IPS-15b (cell line): ENCODE measurements around the gene PAPOLG.

Experiments used
- H3K27me3 ChIP-seq: one replicate; pipeline ENCODE4 v1.6.1; 2013; ENCODE audit warnings: low read length; ENCODE audit not compliant: control insufficient read depth, insufficient read depth
- H3K36me3 ChIP-seq: one replicate; pipeline ENCODE4 v1.6.1; 2013; ENCODE audit warnings: low read length; ENCODE audit not compliant: control insufficient read depth, insufficient read depth
- H3K4me1 ChIP-seq: one replicate; pipeline ENCODE4 v1.6.1; 2013; ENCODE audit warnings: mild to moderate bottlenecking, low read length; ENCODE audit not compliant: control insufficient read depth, insufficient read depth
- H3K4me3 ChIP-seq: one replicate; pipeline ENCODE4 v1.5.1; 2013; ENCODE audit warnings: low read depth, low read length
- H3K9ac ChIP-seq: one replicate; pipeline ENCODE4 v1.6.1; 2013; ENCODE audit warnings: low read depth, mild to moderate bottlenecking, low read length
- H3K9me3 ChIP-seq: one replicate; pipeline ENCODE4 v1.6.1; 2013; ENCODE audit warnings: mild to moderate bottlenecking, low read length; ENCODE audit not compliant: control insufficient read depth, insufficient read depth

The PAPOLG gene

DNA sequence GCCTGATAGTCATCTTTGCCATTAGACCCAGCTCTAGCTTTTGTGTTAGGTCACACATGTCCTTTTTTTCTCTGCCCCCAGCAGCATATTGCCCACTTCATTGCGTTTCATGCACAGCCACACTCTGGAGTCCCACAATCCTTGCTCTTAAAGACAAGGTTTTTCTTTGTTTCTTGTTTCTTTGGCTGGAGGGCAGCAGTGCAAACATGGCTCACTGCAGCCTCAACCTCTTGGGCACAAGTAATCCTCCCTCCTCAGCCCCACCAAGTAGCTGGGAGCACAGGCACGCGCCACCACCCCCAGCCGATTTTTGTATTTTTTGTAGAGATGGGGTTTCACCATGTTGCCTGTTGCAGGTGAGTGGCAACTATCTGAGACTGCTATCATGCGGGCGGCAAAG lies 16.9 kb upstream of the PAPOLG start:
- peaks cover 20% of the 10 kb centered on the region for H3K27me3 ChIP-seq
- H3K4me1 ChIP-seq: peaks cover 5% of the 10 kb centered on the region
- H3K4me3 ChIP-seq: no peak overlapping the region
- H3K9ac ChIP-seq: no peak overlapping the region
- no peaks in the 10 kb centered on the region for H3K9me3 ChIP-seq
- H3K36me3 ChIP-seq: no peaks in the 10 kb centered on the region

DNA sequence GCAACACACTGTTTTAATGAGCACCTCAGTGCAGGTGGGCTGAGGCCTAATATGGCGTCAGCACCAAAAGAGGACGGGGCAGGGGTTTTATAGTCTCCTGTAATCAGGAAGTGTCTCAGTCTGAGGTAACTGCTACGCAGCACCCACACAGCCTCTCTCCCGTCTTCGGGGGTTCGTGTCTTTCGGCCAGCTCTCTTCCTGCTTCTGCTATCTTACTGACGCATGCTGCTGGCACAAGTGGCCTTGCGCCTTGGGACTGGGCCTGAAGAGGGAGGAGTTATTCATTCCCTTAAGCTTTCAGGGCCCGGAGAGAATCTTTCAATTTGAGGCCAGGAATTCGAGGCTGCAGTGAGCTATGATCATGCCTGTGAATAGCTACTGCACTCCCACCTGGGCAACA lies 14.5 kb upstream of the PAPOLG start:
- peaks cover 25% of the 10 kb centered on the region for H3K27me3 ChIP-seq
- H3K4me1 ChIP-seq: peaks cover 5% of the 10 kb centered on the region
- no peak overlapping the region for H3K9ac ChIP-seq

DNA sequence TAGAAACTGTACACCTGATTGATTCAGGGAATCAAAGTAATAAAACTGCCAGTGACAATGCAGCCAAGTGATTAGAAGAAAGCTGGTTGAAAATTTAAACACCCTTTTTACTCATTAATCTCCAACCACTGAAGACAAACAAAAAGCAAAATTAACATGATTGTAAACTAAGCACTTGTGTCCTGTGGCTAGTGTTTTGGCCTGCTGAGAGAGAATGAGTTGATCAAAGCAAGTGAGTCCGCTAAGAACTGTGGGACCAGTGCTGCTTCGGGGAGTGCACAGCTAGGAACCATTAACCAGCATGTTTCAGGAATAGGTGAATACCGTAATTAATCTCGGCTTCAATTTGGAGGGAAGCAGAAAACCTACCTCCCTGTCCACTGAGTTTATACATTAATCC lies 13.6 kb upstream of the PAPOLG start:
- no peaks in the 10 kb centered on the region for H3K36me3 ChIP-seq
- peaks cover 25% of the 10 kb centered on the region for H3K27me3 ChIP-seq

More for the DNA sequence above, 14.5 kb upstream of the PAPOLG start:
- H3K9me3 ChIP-seq: no peaks in the 10 kb centered on the region
- H3K4me3 ChIP-seq: no peak overlapping the region
- no peaks in the 10 kb centered on the region for H3K36me3 ChIP-seq

DNA sequence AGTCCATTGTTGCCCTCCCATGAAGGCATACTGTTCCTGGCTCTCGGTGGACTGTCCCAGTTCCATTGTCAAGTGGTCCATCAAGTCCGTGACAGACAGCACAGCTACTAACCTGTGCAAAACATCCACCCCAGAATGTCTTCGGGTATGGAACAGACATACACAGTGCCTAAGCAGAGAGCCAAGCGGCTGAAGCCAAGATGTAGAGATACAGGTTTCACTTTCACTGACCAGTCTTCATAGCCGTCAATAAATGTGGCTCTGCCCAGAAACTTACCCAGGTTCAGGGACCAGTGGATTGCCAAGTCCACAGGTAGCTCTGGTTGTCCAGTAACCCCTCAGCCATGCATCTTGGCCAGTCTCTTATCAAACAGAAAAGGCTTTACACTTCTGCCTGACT lies 10.7 kb upstream of the PAPOLG start:
- H3K4me3 ChIP-seq: no peak overlapping the region
- H3K9me3 ChIP-seq: no peaks in the 10 kb centered on the region
- peaks cover 3% of the 10 kb centered on the region for H3K4me1 ChIP-seq
- H3K36me3 ChIP-seq: no peaks in the 10 kb centered on the region
- H3K9ac ChIP-seq: no peak overlapping the region
- peaks cover 22% of the 10 kb centered on the region for H3K27me3 ChIP-seq

More for the DNA sequence above, 13.6 kb upstream of the PAPOLG start:
- peaks cover 5% of the 10 kb centered on the region for H3K4me1 ChIP-seq
- H3K4me3 ChIP-seq: no peak overlapping the region
- H3K9ac ChIP-seq: no peak overlapping the region
- H3K9me3 ChIP-seq: no peaks in the 10 kb centered on the region

DNA sequence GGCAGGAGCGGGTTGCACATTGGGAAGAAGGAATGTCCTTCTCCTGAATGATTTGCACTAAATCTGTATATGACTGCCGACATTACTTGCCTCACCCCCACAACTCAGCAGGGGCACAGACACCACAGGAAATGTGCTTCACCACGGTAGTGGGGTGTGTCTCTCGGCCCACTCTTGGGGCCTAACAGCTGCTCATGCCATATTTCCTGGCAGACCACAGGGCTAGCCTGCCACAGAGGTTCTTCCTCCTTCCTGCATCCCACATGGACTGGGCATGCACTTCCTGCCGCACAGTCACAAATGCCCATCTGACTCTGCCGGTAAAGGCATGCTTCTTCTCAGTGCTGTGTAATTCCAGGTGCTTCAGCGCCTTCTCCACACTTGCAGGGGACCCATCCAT lies 10.3 kb upstream of the PAPOLG start:
- no peaks in the 10 kb centered on the region for H3K36me3 ChIP-seq
- H3K9me3 ChIP-seq: no peaks in the 10 kb centered on the region
- no peaks in the 10 kb centered on the region for H3K4me1 ChIP-seq
- peaks cover 22% of the 10 kb centered on the region for H3K27me3 ChIP-seq
- no peak overlapping the region for H3K4me3 ChIP-seq
- no peak overlapping the region for H3K9ac ChIP-seq

DNA sequence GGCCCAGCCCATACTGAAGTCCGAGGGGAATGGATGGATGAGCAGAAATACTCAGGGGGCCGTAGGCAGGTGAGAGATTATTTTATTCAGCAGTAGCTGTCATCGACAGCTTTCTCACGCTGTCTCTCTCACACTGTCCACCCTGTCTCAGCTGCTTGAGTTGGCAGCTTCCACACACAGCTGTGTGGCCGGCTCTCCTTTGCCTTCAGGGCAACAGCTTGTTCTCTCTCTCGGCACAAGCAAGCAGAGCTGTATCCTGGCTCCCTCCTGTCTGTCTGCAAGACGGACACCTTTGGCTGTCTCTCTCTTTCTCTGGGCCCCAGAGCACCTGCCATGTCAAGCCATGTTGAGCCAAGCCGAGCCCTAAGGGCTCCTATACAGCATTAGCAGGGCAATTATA lies 9.8 kb upstream of the PAPOLG start:
- Histone ChIP-seq H3K27me3 (peaks cover 22% of the 10 kb centered on the region), H3K4me1 (no peaks in the 10 kb centered on the region), H3K36me3 (no peaks in the 10 kb centered on the region), H3K9me3 (no peaks in the 10 kb centered on the region), H3K4me3 (no peak overlapping the region), H3K9ac (no peak overlapping the region)

DNA sequence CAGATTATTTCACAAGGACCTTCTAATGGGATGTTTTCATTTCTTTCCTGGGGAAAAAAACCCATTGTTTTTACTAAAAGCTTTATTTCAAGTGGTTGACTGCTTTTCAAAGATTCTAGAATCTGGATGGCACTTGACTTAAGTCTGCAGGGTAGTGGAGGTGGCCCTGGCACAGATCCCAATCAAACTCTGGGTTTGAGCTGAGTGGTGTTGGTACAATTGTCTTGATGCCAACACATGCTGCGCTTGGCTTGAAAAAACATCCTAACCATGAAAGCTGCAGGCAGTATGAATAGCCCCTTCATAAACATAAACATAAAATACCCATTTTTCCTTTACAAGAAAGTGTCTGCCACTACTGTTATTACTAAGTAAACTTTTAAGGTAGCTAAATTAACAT lies 3.6 kb downstream of the PAPOLG start:
- H3K36me3 ChIP-seq: no peaks in the 10 kb centered on the region
- no peaks in the 10 kb centered on the region for H3K9me3 ChIP-seq
- H3K9ac ChIP-seq: no peak overlapping the region
- no peaks in the 10 kb centered on the region for H3K27me3 ChIP-seq
- peaks cover 7% of the 10 kb centered on the region for H3K4me1 ChIP-seq
- no peak overlapping the region for H3K4me3 ChIP-seq

DNA sequence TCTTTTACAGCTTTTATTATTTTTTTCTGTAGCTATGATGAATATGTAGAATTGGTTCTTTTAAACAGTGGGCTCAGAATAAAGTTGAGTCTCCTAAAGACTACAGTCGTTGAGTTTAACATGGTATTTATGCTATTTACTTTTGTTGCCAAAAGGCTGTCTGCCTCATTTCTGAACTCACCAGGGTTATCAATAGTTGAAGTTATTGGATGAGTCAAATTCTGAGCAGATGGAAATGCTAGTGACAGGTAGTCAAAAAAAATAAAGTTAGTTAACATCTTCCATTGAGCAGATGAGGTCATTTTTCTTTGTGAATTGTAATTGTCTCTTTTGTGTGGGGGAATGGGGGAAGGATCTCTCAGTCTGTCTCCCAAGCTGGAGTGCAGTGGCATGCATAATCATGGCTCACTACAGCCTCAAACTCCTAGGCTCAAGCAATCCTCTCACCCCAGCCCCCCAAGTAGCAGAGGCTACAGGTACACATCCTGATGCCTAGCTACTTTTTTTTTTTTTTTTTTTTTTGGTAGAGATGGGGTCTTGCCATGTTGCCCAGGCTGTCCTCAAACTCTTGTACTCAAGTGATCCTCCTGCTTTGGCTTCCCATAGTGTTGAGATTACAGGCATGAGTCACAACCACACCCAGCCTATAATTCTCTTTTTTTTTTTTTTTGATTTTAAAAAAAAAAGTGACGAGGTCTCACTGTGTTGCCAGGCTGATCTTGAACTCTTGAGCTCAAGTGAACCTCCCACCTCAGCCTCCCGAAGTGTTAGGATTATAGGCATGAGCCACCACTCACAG lies 8.9 kb downstream of the PAPOLG start:
- Histone ChIP-seq H3K4me3 (no peak overlapping the region), H3K9ac (no peak overlapping the region), H3K27me3 (no peaks in the 10 kb centered on the region), H3K4me1 (no peaks in the 10 kb centered on the region), H3K9me3 (no peaks in the 10 kb centered on the region), H3K36me3 (peaks cover 4% of the 10 kb centered on the region)

DNA sequence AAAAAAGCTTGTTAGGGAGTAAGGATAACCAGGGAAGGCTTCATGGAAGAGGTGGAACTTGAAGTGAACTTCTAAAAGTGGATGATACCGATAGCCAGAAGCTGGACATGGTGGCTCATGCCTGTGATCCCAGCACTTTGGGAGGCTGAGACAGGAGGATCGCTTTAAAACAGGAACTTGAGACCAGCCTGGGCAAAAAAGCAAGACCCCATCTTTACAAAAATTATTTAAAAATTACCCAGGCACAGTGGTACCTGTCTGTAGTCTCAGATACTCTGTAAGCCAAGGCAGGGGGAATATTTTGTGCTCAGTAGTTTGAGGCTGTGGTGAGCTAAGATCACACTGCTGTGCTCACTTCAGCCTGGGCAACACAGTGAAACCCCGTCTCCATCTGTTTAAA lies 10.2 kb downstream of the PAPOLG start:
- Histone ChIP-seq H3K9me3 (no peaks in the 10 kb centered on the region), H3K9ac (no peak overlapping the region), H3K27me3 (no peaks in the 10 kb centered on the region), H3K4me3 (no peak overlapping the region), H3K36me3 (peaks cover 4% of the 10 kb centered on the region), H3K4me1 (no peaks in the 10 kb centered on the region)

DNA sequence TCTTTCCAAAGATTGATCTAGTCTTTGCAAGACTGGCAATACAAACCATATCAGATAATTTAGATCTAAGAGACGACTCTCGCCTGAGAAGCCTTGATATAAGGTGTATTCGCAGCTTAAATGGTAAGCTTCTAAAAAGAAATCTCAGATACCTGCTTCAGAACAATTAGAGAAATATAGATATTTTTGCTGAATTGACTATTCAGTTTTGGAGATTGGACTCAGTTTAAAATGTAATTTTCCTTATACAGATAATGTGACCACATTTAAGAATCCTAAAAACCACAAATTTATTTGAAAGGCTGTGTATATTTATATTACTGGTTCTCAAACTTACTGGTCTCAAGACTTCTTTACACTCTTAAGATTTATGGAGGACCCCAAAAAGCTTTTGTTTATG lies 15.4 kb downstream of the PAPOLG start:
- H3K9me3 ChIP-seq: no peaks in the 10 kb centered on the region
- no peak overlapping the region for H3K9ac ChIP-seq
- H3K4me3 ChIP-seq: no peak overlapping the region
- no peaks in the 10 kb centered on the region for H3K4me1 ChIP-seq
- H3K27me3 ChIP-seq: no peaks in the 10 kb centered on the region
- H3K36me3 ChIP-seq: peaks cover 4% of the 10 kb centered on the region

DNA sequence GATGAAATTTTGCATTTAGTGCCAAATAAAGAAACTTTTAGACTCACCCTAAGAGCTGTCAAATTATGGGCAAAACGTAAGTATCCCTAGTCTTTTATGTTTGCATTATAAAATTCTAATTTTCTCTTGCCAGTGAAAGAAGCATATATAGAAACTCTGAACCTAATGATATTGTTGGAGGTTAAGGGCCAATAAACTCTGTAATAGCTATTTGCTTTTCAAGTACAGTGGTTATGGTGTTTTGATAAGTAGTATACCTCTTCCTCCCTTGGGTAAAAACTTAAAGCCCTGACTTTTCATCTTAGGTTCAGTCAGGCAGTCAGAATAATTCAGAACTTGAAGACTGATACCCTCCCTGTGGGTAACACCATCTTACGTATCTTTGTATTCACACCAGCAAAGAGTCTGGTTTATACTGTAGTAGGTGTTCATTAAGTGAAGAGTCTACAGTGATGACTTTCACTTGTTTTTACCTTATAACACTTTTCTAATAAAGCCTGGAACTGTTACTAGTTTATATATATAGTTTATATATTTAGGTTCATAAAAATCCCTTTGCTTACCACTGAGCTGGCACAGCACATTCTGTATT lies 19.1 kb downstream of the PAPOLG start:
- Histone ChIP-seq H3K36me3 (peaks cover 5% of the 10 kb centered on the region), H3K4me1 (no peaks in the 10 kb centered on the region)

DNA sequence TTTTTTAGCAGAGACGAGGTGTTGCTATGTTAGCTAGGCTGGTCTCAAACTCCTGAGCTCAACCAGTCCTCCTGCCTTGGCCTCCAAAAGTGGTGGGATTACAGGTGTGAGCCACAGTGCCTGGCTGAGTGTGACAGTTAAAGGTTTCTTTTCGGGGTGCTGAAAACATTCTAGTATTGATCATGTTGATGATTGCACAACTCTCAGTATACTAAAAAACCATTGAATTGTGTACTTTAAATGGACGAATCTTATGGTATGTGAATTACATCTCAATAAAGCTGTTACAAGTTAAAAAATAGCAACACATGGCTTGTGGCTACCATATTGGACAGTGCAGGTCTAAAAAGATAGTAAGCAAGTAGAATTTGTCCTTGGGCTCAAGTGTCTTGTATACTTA lies 22.3 kb downstream of the PAPOLG start:
- Histone ChIP-seq H3K36me3 (peaks cover 9% of the 10 kb centered on the region), H3K4me1 (no peaks in the 10 kb centered on the region), H3K9me3 (no peaks in the 10 kb centered on the region), H3K27me3 (no peaks in the 10 kb centered on the region), H3K9ac (no peak overlapping the region), H3K4me3 (no peak overlapping the region)

More for the DNA sequence above, 19.1 kb downstream of the PAPOLG start:
- no peak overlapping the region for H3K4me3 ChIP-seq
- no peaks in the 10 kb centered on the region for H3K9me3 ChIP-seq
- no peak overlapping the region for H3K9ac ChIP-seq
- H3K27me3 ChIP-seq: no peaks in the 10 kb centered on the region
